WTC11 (cell line): ENCODE data around the gene RBCK1.

Experiments used
- ATF2 ChIP-seq: sonication (generic); formaldehyde crosslinking; IDR thresholded peaks from 2 replicates; pipeline ENCODE4 v1.8.1; 2022; ENCODE audit warnings: low read depth, missing genetic modification reagents, borderline replicate concordance
- CTCF ChIP-seq: fragments of 200-600 bp; IDR thresholded peaks from 2 replicates; pipeline ENCODE4 v1.8.0; 2022; ENCODE audit warnings: antibody characterized with exemption
- FOXK1 ChIP-seq: sonication (generic); formaldehyde crosslinking; IDR thresholded peaks from 2 replicates; pipeline ENCODE4 v1.8.0; 2022; ENCODE audit warnings: mild to moderate bottlenecking, moderate library complexity, missing genetic modification reagents
- JUN ChIP-seq: sonication (generic); formaldehyde crosslinking; IDR thresholded peaks from 2 replicates; pipeline ENCODE4 v1.8.0; 2023; ENCODE audit warnings: mild to moderate bottlenecking, missing genetic modification reagents
- MYBL2 ChIP-seq: sonication (generic); formaldehyde crosslinking; IDR thresholded peaks from 2 replicates; pipeline ENCODE4 v1.8.1; 2023; ENCODE audit warnings: mild to moderate bottlenecking, moderate library complexity, missing genetic modification reagents
- NFE2L1 ChIP-seq: sonication (generic); formaldehyde crosslinking; IDR thresholded peaks from 2 replicates; pipeline ENCODE4 v1.8.1; 2023; ENCODE audit warnings: missing genetic modification reagents
- NR1H2 ChIP-seq: sonication (generic); formaldehyde crosslinking; IDR thresholded peaks from 2 replicates; pipeline ENCODE4 v1.9.0; 2021; ENCODE audit warnings: mild to moderate bottlenecking, moderate library complexity, missing genetic modification reagents
- NR2C2 ChIP-seq: sonication (generic); formaldehyde crosslinking; IDR thresholded peaks from 2 replicates; pipeline ENCODE4 v1.8.0; 2022; ENCODE audit warnings: mild to moderate bottlenecking, missing genetic modification reagents
- USF1 ChIP-seq: sonication (generic); formaldehyde crosslinking; IDR thresholded peaks from 2 replicates; pipeline ENCODE4 v1.8.0; 2022; ENCODE audit warnings: mild to moderate bottlenecking, missing genetic modification reagents
- TF ChIP-seq, protein P1 (sequence below): sonication (generic); formaldehyde crosslinking; conservative IDR thresholded peaks from 2 replicates; pipeline ENCODE4 v1.8.1; 2022; ENCODE audit warnings: mild to moderate bottlenecking, missing genetic modification reagents

GRCh38 chr20:440148-440547, 32.0 kb downstream of the RBCK1 start:
- no peak for TF ChIP-seq JUN
- TF ChIP-seq MYBL2 (CRISPR knock-in tag): no peak
- TF ChIP-seq CTCF: no peak
- TF ChIP-seq NR2C2: no peak
- no peak for TF ChIP-seq NR1H2 (CRISPR knock-in tag)
- no peak for TF ChIP-seq FOXK1
- TF ChIP-seq USF1 (CRISPR knock-in tag): no peak
- TF ChIP-seq NFE2L1 (CRISPR knock-in tag): no peak
- TF ChIP-seq, protein P1, sequence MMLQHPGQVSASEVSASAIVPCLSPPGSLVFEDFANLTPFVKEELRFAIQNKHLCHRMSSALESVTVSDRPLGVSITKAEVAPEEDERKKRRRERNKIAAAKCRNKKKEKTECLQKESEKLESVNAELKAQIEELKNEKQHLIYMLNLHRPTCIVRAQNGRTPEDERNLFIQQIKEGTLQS (CRISPR knock-in tag): no peak
- TF ChIP-seq ATF2: no peak
